Hepatocyte (in vitro differentiated cells): ENCODE data around the gene SLC44A4. TPM values are rescaled to one million over a fixed set of nuclear protein-coding genes. Genes with fewer than 3 reads are reported as not detected.

Experiments
- DNase-seq: peaks from one replicate; pipeline ENCODE4 v3.0.0-alpha.2; 2016; ENCODE audit warnings: low spot score
- H2AFZ ChIP-seq: fragments of 200-600 bp; sonication (generic); 2 replicates; pipeline ENCODE4 v1.6.0; 2016; ENCODE audit warnings: antibody characterized with exemption, mild to moderate bottlenecking
- H3K27ac ChIP-seq: fragments of 200-600 bp; sonication (generic); 2 replicates; pipeline ENCODE4 v1.5.1; 2016; ENCODE audit warnings: mild to moderate bottlenecking
- H3K27me3 ChIP-seq: fragments of 200-600 bp; sonication (generic); 2 replicates; pipeline ENCODE4 v1.6.1; 2016
- H3K36me3 ChIP-seq: fragments of 200-600 bp; sonication (generic); replicated peaks from 2 replicates; pipeline ENCODE4 v1.5.1; 2016; ENCODE audit warnings: low read depth; ENCODE audit not compliant: insufficient read depth
- H3K4me1 ChIP-seq: fragments of 200-600 bp; sonication (generic); 2 replicates; pipeline ENCODE4 v1.5.1; 2016; ENCODE audit warnings: mild to moderate bottlenecking, moderate library complexity; ENCODE audit not compliant: insufficient read depth
- H3K4me2 ChIP-seq: fragments of 200-600 bp; sonication (generic); 2 replicates; pipeline ENCODE4 v1.6.0; 2016
- H3K4me3 ChIP-seq: fragments of 200-600 bp; sonication (generic); 2 replicates; pipeline ENCODE4 v1.5.1; 2016; ENCODE audit warnings: mild to moderate bottlenecking
- H3K79me2 ChIP-seq: fragments of 200-600 bp; sonication (generic); 2 replicates; pipeline ENCODE4 v1.6.0; 2017; ENCODE audit warnings: mild to moderate bottlenecking
- H3K9me2 ChIP-seq: fragments of 200-600 bp; sonication (generic); replicated peaks from 2 replicates; pipeline ENCODE4 v1.6.0; 2017; ENCODE audit warnings: mild to moderate bottlenecking; ENCODE audit not compliant: insufficient read depth
- H3K9me3 ChIP-seq: fragments of 200-600 bp; sonication (generic); 2 replicates; pipeline ENCODE4 v1.5.1; 2016; ENCODE audit warnings: low read depth, mild to moderate bottlenecking
- H4K20me1 ChIP-seq: fragments of 200-600 bp; sonication (generic); 2 replicates; pipeline ENCODE4 v1.6.0; 2016; ENCODE audit warnings: mild to moderate bottlenecking; ENCODE audit not compliant: insufficient read depth, poor library complexity, severe bottlenecking
- EZH2 ChIP-seq: fragments of 200-600 bp; sonication (generic); IDR thresholded peaks from 2 replicates; pipeline ENCODE4 v1.6.1; 2016; ENCODE audit warnings: antibody characterized with exemption, mild to moderate bottlenecking, borderline replicate concordance
- EZH2phosphoT487 ChIP-seq: fragments of 200-600 bp; sonication (generic); IDR thresholded peaks from one replicate; pipeline ENCODE4 v1.6.1; 2018; ENCODE audit warnings: antibody characterized with exemption, mild to moderate bottlenecking, low read depth, moderate library complexity; ENCODE audit not compliant: unreplicated experiment, severe bottlenecking
- WGBS: methylation state at CpG from one replicate; pipeline ENCODE4 v1.1.6; 2016; ENCODE audit warnings: low lambda C conversion rate; ENCODE audit errors: missing lambda C conversion rate; 5-methylcytosine and 5-hydroxymethylcytosine counted together
- polyA plus RNA-seq: library from polyadenylated mRNA; unstranded; fragments of >200 nt; fragmentation: Nextera tagmentation; extraction: Ambion mirVana; gene quantifications from 2 replicates; pipeline ENCODE4 v1.2.1, GENCODE V29; 2016
- total RNA-seq: library from RNA; depleted of rRNA; stranded (reverse); fragments of >200 nt; gene quantifications from 2 replicates; pipeline ENCODE4 v1.2.3, GENCODE V29; 2014
- TF ChIP-seq, protein P1 (sequence below): fragments of 200-600 bp; sonication (generic); IDR thresholded peaks from 2 replicates; pipeline ENCODE4 v1.5.1; 2016; ENCODE audit warnings: antibody characterized with exemption, mild to moderate bottlenecking; ENCODE audit not compliant: poor library complexity

Gene SLC44A4
- total and polyA plus RNA-seq, 2 experiments from 2014 or later, result 76.2 to 90.8 TPM

GRCh38 chr6:31862344-31863235, 16.2 kb downstream of the SLC44A4 start, which contains the start of gene NEU1:
NEU1 (minus strand) TSS chr6:31862821; CDS start chr6:31862776, 45 bp downstream.
- Histone ChIP-seq H3K27me3 (no peaks in the 10 kb centered on the region), H3K9me2 (no peaks in the 10 kb centered on the region), H3K4me2 (peak within 1 kb of the TSS; percentile 86), H3K36me3 (no peaks in the 10 kb centered on the region), H3K4me3 (peak within 1 kb of the TSS; percentile 30), H3K27ac (peak within 1 kb of the TSS; percentile 84), H3K9me3 (no peaks in the 10 kb centered on the region), H3K4me1 (peaks cover 5% of the 10 kb centered on the region), H3K79me2 (peaks cover 19% of the 10 kb centered on the region), H2AFZ (peak within 1 kb of the TSS; percentile 13), H4K20me1 (peaks cover 2% of the 10 kb centered on the region)
- peak; percentile 100 for DNase-seq
- WGBS, result 1% methylated on average over 55 of the region's 64 CpGs
- TF ChIP-seq EZH2 (no peak), EZH2phosphoT487 (no peak)
- TF ChIP-seq, protein P1, sequence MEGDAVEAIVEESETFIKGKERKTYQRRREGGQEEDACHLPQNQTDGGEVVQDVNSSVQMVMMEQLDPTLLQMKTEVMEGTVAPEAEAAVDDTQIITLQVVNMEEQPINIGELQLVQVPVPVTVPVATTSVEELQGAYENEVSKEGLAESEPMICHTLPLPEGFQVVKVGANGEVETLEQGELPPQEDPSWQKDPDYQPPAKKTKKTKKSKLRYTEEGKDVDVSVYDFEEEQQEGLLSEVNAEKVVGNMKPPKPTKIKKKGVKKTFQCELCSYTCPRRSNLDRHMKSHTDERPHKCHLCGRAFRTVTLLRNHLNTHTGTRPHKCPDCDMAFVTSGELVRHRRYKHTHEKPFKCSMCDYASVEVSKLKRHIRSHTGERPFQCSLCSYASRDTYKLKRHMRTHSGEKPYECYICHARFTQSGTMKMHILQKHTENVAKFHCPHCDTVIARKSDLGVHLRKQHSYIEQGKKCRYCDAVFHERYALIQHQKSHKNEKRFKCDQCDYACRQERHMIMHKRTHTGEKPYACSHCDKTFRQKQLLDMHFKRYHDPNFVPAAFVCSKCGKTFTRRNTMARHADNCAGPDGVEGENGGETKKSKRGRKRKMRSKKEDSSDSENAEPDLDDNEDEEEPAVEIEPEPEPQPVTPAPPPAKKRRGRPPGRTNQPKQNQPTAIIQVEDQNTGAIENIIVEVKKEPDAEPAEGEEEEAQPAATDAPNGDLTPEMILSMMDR, result no peak

DNA sequence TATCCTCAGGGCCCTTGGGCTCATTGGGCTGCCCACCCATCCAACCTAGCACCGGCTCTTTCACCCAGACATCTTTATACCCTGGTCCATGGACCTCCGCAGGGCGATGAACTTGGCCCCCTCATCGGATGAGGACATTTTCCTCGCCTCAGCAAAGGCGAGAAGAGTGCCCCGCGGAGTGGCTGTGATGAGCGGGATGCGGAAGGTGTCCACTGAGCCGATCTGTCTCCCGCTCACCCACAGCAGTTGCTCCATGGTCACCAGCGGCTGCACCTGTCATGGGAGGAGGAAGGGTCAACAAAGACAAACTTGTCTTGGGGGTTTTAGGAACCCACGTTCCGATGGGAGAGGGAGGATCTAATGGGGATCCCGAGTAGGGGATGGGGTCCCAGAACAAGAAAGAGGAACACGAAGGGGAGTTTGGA, 16.9 kb downstream of the SLC44A4 start:
- WGBS, result 52% methylated on average over 16 of the region's 17 CpGs
- peaks cover 19% of the 10 kb centered on the region for H3K79me2 ChIP-seq
- H3K36me3 ChIP-seq, result no peaks in the 10 kb centered on the region
- peak overlapping the region; percentile 86 for H3K4me2 ChIP-seq
- H4K20me1 ChIP-seq, result peaks cover 2% of the 10 kb centered on the region
- H3K27me3 ChIP-seq, result no peaks in the 10 kb centered on the region
- peak overlapping the region; percentile 57 for H3K27ac ChIP-seq
- H3K4me1 ChIP-seq, result peaks cover 5% of the 10 kb centered on the region
- peak overlapping the region; percentile 30 for H3K4me3 ChIP-seq
- TF ChIP-seq EZH2phosphoT487 (no peak), EZH2 (no peak)
- TF ChIP-seq, protein P1, result no peak
- H3K9me3 ChIP-seq, result no peaks in the 10 kb centered on the region
- peak; percentile 23 for DNase-seq
- no peaks in the 10 kb centered on the region for H3K9me2 ChIP-seq
- H2AFZ ChIP-seq, result peak overlapping the region; percentile 1

DNA sequence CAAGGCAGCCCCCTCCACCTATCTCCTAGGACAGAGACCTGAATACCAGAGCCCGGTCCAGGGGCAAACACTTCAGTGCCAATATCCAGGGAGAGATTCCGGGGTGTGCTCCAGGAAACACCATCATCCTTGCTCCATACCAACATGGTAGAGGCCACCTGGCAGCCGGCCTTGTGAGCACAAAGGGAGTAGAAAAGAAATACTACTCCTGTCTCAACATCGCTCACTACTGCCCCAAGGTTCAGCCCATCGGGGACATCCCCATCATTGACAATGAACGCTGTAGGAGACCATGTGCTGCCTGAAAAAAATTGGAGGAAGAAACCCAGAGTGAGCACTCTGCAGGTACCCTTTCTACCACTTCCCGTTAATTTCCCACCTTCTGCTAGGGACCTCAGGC, 17.6 kb downstream of the SLC44A4 start:
- 95% methylated on average over 7 of the region's 7 CpGs for WGBS
- no peak overlapping the region for H3K4me3 ChIP-seq
- peaks cover 19% of the 10 kb centered on the region for H3K79me2 ChIP-seq
- H3K9me2 ChIP-seq, result no peaks in the 10 kb centered on the region
- H3K4me1 ChIP-seq, result peaks cover 5% of the 10 kb centered on the region
- no peaks in the 10 kb centered on the region for H3K9me3 ChIP-seq
- no peak overlapping the region for H3K27ac ChIP-seq
- H4K20me1 ChIP-seq, result peaks cover 2% of the 10 kb centered on the region
- TF ChIP-seq EZH2phosphoT487 (no peak), EZH2 (no peak)
- TF ChIP-seq, protein P1, result no peak
- peak overlapping the region; percentile 86 for H3K4me2 ChIP-seq
- no peaks in the 10 kb centered on the region for H3K27me3 ChIP-seq
- no peak overlapping the region for H2AFZ ChIP-seq
- peak; percentile 4 for DNase-seq
- no peaks in the 10 kb centered on the region for H3K36me3 ChIP-seq
